CD4-positive, alpha-beta memory T cell (primary cell): ENCODE data around the gene NUP42. TPM values are rescaled to one million over a fixed set of nuclear protein-coding genes. Genes with fewer than 3 reads are reported as not detected.

Experiments
- polyA plus RNA-seq, 2 donors: library from polyadenylated mRNA; unstranded; fragments of 300-500 nt; fragmentation: Illumina TruSeq; gene quantifications; one replicate each; pipeline ENCODE4 v1.2.3, GENCODE V29; 2021
- total RNA-seq, 2 experiments: library from RNA; stranded (reverse); gene quantifications; one replicate each; pipeline ENCODE4 v1.2.3, GENCODE V29; 2021

NUP42 gene
- total and polyA plus RNA-seq, 4 experiments from 2014 or later = 33.3 to 40.8 (median 38.5) TPM

Other genes starting within 250 kb of the NUP42 start
- 10 to 100 TPM; 16.2 to 19.6 TPM for gene HYCC1, start 167.9 kb upstream of the NUP42 start, total RNA-seq
- 10 to 100 TPM; 11.1 to 18.9 TPM for gene HYCC1, start 167.9 kb upstream of the NUP42 start, polyA plus RNA-seq
- 10 to 100 TPM; 22.5 to 25.6 TPM for gene KLHL7, start 76.3 kb upstream of the NUP42 start, total RNA-seq
- gene KLHL7, start 76.3 kb upstream of the NUP42 start, polyA plus RNA-seq = 10 to 100 TPM; 27.9 to 30.5 TPM
- 10 to 100 TPM; 32.5 to 36.6 TPM for gene GPNMB, start 64.7 kb downstream of the NUP42 start, total RNA-seq
- gene GPNMB, start 64.7 kb downstream of the NUP42 start, polyA plus RNA-seq = not detected
- 10 to 100 TPM; 39.3 to 46.5 TPM for gene MALSU1, start 117.3 kb downstream of the NUP42 start, total RNA-seq
- gene MALSU1, start 117.3 kb downstream of the NUP42 start, polyA plus RNA-seq = 10 to 100 TPM; 56.0 to 82.5 TPM